ENCODE data around the gene RNASE8. TPM values are rescaled to one million over a fixed set of nuclear protein-coding genes. Genes with fewer than 3 reads are reported as not detected.

Gene RNASE8
- total RNA-seq, 2 donors from 2014 or later, result not detected

DNA sequence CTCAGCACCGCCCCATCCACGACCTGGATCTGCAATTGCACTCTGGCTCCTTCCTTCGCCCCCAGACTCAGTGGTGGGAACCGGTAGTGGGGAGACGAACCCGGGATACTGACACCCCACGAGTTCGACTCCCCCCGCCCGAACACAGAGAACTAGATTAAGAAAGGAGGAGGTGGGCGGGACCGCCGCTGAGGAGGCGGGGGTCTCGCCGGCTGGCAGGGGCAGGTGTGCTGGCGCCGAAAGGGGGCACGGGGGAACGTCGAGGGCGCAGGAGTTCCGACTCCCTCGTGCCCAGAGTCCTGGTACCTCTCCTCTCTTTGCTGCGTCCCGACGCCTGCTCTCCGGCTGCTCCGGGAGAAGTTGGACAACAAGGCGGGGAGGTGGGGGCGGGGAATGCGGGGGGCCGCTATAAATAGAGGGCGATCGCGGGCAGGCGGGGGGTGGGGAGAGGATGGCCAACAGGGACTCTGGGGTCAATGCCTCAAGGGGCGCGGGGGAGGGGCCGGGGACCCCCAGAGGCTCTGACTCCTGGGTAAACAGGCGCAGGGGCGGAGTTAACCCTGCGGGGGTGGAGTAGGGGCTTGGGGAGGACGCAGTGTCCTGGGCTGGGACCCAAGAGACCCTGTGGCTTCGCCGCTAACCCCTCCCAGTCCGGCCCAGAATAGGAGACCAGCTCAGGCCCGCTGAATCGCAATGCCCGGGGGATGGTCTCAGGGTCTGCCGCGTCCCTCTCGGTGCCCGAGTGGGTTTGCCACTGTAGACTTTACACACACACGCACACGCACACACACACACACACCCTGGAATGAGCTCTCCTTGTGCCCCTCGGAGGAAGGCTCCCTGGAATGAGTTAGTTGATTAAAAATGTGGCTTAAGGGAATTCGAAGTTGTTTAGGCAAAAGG, 32.0 kb upstream of the RNASE8 start:
- Histone ChIP-seq H3K9me3 (no peaks in the 10 kb centered on the region), H3K27me3 (no peaks in the 10 kb centered on the region), H3K27ac (peak overlapping the region; percentile 96 to 98), H3K4me1 (peaks cover 0 to 38% of the 10 kb centered on the region in 2 donors), H3K36me3 (peaks cover 16% of the 10 kb centered on the region), H3K4me3 (peak overlapping the region; percentile 85 to 89)
- TF ChIP-seq, protein P1, sequence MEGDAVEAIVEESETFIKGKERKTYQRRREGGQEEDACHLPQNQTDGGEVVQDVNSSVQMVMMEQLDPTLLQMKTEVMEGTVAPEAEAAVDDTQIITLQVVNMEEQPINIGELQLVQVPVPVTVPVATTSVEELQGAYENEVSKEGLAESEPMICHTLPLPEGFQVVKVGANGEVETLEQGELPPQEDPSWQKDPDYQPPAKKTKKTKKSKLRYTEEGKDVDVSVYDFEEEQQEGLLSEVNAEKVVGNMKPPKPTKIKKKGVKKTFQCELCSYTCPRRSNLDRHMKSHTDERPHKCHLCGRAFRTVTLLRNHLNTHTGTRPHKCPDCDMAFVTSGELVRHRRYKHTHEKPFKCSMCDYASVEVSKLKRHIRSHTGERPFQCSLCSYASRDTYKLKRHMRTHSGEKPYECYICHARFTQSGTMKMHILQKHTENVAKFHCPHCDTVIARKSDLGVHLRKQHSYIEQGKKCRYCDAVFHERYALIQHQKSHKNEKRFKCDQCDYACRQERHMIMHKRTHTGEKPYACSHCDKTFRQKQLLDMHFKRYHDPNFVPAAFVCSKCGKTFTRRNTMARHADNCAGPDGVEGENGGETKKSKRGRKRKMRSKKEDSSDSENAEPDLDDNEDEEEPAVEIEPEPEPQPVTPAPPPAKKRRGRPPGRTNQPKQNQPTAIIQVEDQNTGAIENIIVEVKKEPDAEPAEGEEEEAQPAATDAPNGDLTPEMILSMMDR (IDR thresholded peaks at IDR 0.05), result no peak
- peak; percentile 73 for DNase-seq (ENCODE audit: low spot score)

DNA sequence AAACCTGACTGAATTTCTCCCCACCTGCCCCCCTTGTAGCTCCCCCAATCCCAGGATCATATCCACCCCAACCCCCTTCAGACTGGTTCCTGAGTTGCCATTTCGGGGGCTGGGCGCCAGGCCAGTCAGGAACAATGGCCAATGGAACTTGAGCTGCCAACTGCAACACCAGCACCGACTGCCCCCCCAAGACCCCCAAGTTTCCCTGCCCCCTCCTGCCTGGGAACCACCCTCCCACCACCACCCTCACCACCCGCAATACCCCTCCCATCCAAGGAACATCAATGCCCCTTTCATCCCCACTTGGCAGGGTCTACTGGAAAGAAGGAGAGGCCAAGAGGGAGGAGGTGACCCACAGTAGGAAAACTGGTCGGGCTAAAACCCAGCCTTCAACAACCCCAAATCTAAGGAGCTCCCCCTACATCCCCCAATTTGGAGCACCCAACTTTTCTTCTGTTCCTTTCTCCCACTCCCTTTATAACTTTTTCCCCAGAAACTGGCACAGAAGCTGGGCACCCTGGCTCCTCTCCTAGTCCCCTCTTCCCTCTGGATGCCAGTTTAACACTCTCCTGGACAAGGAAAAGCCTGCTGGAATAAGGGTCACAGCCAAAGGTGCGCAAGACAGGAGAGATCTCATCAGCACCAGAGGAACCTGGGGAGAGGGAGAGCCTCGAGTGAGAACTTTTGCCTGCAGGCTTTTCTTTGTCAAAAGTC, 31.2 kb upstream of the RNASE8 start:
- H3K27me3 ChIP-seq, result no peaks in the 10 kb centered on the region
- peaks cover 8% of the 10 kb centered on the region for H3K36me3 ChIP-seq
- DNase-seq (ENCODE audit: low spot score), result no peak
- no peaks in the 10 kb centered on the region for H3K9me3 ChIP-seq
- H3K27ac ChIP-seq, result peak overlapping the region; percentile 96 to 98
- H3K4me1 ChIP-seq, result peaks cover 0 to 38% of the 10 kb centered on the region in 2 donors
- TF ChIP-seq, protein P1 (IDR thresholded peaks at IDR 0.05), result no peak
- H3K4me3 ChIP-seq, result no peak overlapping the region

DNA sequence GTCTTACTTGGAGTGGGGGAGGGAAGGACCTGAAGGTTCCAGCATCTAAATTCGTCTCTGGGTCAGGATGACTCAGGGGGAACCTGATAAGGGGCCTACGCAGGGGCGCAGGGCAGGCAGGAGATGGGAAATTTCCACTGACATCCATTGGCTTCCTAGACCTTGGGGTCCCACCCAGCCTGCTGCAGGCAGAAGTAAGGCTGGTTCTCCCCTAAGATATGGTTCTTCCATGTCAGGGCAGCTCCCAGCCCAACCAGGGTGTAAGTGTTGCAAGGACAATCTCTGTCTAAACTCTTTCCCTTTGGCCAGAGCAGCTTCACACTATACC, 30.7 kb upstream of the RNASE8 start:
- peak overlapping the region; percentile 96 to 98 for H3K27ac ChIP-seq
- peak; percentile 62 for DNase-seq (ENCODE audit: low spot score)
- TF ChIP-seq, protein P1 (IDR thresholded peaks at IDR 0.05), result no peak
- H3K9me3 ChIP-seq, result no peaks in the 10 kb centered on the region
- peaks cover 0 to 38% of the 10 kb centered on the region in 2 donors for H3K4me1 ChIP-seq
- H3K36me3 ChIP-seq, result peaks cover 2% of the 10 kb centered on the region
- H3K27me3 ChIP-seq, result no peaks in the 10 kb centered on the region
- no peak overlapping the region for H3K4me3 ChIP-seq

DNA sequence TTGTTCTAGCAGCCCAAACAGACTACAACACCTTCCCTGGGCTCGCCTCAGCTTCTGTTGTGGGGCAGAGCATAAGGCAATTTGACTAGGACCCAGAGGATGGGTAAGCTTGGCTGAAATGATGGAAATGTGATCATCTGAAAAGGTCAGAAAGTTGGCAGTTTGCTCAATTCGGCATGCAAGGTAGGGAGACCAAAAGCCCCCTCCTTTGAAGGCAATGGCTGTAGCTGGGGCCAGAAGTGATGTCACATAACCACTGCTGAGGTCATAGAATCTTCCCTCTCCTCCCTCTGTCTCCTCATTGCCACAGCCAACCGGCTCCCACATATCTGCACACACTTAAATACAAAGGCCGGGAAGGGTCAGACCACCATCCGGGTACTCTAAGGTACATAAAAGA, 27.7 kb upstream of the RNASE8 start, which contains the start of gene TPPP2:
Gene TPPP2 (plus strand): TSS at position 301 of the 400 bp plus-strand sequence. CDS start 365 bp downstream, outside the sequence.
- H3K27me3 ChIP-seq, result no peaks in the 10 kb centered on the region
- no peak within 1 kb of the TSS for H3K27ac ChIP-seq
- TF ChIP-seq, protein P1 (IDR thresholded peaks at IDR 0.05), result no peak
- peaks cover 0 to 17% of the 10 kb centered on the region in 2 donors for H3K4me1 ChIP-seq
- no peaks in the 10 kb centered on the region for H3K9me3 ChIP-seq
- no peaks in the 10 kb centered on the region for H3K36me3 ChIP-seq
- no peak within 1 kb of the TSS for H3K4me3 ChIP-seq
- no peak for DNase-seq (ENCODE audit: low spot score)

DNA sequence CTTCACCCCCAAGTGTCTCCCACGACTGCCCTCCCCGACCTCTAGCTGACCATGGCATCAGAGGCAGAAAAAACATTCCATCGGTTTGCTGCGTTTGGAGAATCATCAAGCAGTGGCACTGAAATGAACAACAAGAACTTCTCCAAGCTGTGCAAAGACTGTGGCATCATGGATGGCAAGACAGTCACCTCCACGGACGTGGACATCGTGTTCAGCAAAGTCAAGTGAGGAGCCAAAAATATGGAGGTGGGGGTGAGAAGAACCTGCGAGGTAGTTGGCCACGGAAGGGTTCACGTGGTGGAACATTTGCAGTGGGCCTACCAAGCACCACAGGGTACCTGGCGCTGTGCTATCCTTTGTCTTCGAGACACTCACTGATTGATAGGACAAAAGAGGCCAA, 27.1 kb upstream of the RNASE8 start:
- Histone ChIP-seq H3K36me3 (no peaks in the 10 kb centered on the region), H3K27me3 (no peaks in the 10 kb centered on the region), H3K4me1 (peaks cover 0 to 17% of the 10 kb centered on the region in 2 donors), H3K27ac (no peak overlapping the region), H3K4me3 (no peak overlapping the region), H3K9me3 (no peaks in the 10 kb centered on the region)
- TF ChIP-seq, protein P1 (IDR thresholded peaks at IDR 0.05), result no peak
- no peak for DNase-seq (ENCODE audit: low spot score)

Measured in right atrium auricular region (tissue), 2 donors.